ENCODE measurements around the gene FAM83C. TPM values are rescaled to one million over a fixed set of nuclear protein-coding genes. Genes with fewer than 3 reads are reported as not detected.

FAM83C gene
- polyA plus RNA-seq, 1 of the 3 experiments (the other 2 are of a cell fraction): not detected

DNA sequence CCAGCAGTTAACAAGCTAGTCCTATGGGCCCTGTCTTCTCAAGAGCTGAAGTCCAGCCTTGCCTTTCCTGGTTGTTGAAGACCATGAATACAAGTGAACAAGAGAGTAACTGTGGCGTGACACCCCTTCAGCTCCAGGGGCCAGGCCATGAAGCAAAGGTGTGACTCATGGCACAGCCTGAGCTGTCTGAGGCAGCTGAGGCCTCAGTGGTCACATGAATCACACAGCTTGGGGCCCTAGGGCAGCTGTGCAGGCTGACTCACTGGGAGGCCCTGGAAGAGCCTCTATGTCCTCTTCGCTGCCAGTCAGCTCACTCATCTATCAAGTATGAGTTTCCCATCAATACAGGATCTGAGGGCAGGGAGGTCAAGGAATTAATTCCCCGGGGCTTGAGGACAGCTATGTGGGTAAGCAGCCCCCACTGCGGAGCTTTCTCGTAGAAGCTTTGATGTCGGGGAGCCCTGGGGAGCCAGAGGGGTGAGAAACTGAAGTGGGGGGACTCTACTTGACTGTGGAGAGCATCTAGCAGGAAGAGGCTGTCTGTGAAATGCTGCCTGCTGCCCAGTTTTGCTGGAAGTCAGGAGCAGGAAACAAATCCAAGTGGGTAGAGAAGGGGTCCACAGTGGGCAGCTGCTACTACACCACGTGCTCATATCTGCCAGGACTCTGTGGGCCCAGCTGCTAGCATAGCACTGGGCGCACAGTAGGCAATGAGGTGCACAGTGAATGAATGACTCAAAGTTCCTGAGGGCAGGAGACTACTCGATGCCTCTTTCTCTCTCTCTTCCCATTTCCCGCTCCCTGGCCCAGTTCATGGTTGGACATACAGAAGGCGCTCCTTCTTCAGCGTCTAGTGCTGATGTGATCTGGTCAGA is 13.7 kb upstream of the FAM83C start (continued):
- TF ChIP-seq, protein P1, sequence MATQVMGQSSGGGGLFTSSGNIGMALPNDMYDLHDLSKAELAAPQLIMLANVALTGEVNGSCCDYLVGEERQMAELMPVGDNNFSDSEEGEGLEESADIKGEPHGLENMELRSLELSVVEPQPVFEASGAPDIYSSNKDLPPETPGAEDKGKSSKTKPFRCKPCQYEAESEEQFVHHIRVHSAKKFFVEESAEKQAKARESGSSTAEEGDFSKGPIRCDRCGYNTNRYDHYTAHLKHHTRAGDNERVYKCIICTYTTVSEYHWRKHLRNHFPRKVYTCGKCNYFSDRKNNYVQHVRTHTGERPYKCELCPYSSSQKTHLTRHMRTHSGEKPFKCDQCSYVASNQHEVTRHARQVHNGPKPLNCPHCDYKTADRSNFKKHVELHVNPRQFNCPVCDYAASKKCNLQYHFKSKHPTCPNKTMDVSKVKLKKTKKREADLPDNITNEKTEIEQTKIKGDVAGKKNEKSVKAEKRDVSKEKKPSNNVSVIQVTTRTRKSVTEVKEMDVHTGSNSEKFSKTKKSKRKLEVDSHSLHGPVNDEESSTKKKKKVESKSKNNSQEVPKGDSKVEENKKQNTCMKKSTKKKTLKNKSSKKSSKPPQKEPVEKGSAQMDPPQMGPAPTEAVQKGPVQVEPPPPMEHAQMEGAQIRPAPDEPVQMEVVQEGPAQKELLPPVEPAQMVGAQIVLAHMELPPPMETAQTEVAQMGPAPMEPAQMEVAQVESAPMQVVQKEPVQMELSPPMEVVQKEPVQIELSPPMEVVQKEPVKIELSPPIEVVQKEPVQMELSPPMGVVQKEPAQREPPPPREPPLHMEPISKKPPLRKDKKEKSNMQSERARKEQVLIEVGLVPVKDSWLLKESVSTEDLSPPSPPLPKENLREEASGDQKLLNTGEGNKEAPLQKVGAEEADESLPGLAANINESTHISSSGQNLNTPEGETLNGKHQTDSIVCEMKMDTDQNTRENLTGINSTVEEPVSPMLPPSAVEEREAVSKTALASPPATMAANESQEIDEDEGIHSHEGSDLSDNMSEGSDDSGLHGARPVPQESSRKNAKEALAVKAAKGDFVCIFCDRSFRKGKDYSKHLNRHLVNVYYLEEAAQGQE (IDR thresholded peaks at IDR 0.05; ENCODE audit: low read depth, low read length): peak; percentile 67
- TF ChIP-seq CHD2 (IDR thresholded peaks at IDR 0.05; ENCODE audit: low read length, partially characterized antibody) (no peak), GATA2 (CRISPR knock-in tag; IDR thresholded peaks at IDR 0.05) (no peak), RCOR1 (IDR thresholded peaks at IDR 0.05; ENCODE audit: low read length) (no peak), GABPA (IDR thresholded peaks at IDR 0.05; ENCODE audit: low read depth) (peak; percentile 37), YY1 (IDR thresholded peaks at IDR 0.05; ENCODE audit: low read depth) (peak; percentile 60; the same call in 1 of the 2 replicates), RFX5 (IDR thresholded peaks at IDR 0.05; ENCODE audit: low read length) (no peak), MEF2A (IDR thresholded peaks at IDR 0.05; ENCODE audit: borderline replicate concordance, low read depth) (peak; percentile 73; the same call in 1 of the 2 replicates), FOXM1 (IDR thresholded peaks at IDR 0.05; ENCODE audit: low read depth) (peak; percentile 89), RAD21 (IDR thresholded peaks at IDR 0.05; ENCODE audit: low read length) (no peak), TCF12 (IDR thresholded peaks at IDR 0.05) (peak; percentile 98), ELF1 (IDR thresholded peaks at IDR 0.05) (no peak), SIN3A (IDR thresholded peaks at IDR 0.05; ENCODE audit: borderline replicate concordance, low read depth, low read length) (peak; percentile 96), EZH2phosphoT487 (IDR thresholded peaks at IDR 0.05; ENCODE audit: borderline replicate concordance, low read depth) (no peak), TEAD4 (IDR thresholded peaks at IDR 0.05; ENCODE audit: borderline replicate concordance, insufficient read depth) (peak; percentile 96), MXI1 (IDR thresholded peaks at IDR 0.05; ENCODE audit: low read depth, low read length) (no peak), TAF1 (IDR thresholded peaks at IDR 0.05; ENCODE audit: borderline replicate concordance, low read depth, low read length) (peak; percentile 23; the same call in 1 of the 2 replicates), POLR2AphosphoS5 (IDR thresholded peaks at IDR 0.05; ENCODE audit: low read depth, low read length) (peak; percentile 92), NFIC (IDR thresholded peaks at IDR 0.05; ENCODE audit: borderline replicate concordance) (peak; percentile 97), JUND (IDR thresholded peaks at IDR 0.05) (peak; percentile 100)
- TF ChIP-seq, protein P2, sequence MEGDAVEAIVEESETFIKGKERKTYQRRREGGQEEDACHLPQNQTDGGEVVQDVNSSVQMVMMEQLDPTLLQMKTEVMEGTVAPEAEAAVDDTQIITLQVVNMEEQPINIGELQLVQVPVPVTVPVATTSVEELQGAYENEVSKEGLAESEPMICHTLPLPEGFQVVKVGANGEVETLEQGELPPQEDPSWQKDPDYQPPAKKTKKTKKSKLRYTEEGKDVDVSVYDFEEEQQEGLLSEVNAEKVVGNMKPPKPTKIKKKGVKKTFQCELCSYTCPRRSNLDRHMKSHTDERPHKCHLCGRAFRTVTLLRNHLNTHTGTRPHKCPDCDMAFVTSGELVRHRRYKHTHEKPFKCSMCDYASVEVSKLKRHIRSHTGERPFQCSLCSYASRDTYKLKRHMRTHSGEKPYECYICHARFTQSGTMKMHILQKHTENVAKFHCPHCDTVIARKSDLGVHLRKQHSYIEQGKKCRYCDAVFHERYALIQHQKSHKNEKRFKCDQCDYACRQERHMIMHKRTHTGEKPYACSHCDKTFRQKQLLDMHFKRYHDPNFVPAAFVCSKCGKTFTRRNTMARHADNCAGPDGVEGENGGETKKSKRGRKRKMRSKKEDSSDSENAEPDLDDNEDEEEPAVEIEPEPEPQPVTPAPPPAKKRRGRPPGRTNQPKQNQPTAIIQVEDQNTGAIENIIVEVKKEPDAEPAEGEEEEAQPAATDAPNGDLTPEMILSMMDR (IDR thresholded peaks at IDR 0.05): no peak
- TF ChIP-seq, protein P3, sequence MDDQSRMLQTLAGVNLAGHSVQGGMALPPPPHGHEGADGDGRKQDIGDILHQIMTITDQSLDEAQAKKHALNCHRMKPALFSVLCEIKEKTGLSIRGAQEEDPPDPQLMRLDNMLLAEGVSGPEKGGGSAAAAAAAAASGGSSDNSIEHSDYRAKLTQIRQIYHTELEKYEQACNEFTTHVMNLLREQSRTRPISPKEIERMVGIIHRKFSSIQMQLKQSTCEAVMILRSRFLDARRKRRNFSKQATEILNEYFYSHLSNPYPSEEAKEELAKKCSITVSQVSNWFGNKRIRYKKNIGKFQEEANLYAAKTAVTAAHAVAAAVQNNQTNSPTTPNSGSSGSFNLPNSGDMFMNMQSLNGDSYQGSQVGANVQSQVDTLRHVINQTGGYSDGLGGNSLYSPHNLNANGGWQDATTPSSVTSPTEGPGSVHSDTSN (IDR thresholded peaks at IDR 0.05): peak; percentile 98
- TF ChIP-seq, protein P4, sequence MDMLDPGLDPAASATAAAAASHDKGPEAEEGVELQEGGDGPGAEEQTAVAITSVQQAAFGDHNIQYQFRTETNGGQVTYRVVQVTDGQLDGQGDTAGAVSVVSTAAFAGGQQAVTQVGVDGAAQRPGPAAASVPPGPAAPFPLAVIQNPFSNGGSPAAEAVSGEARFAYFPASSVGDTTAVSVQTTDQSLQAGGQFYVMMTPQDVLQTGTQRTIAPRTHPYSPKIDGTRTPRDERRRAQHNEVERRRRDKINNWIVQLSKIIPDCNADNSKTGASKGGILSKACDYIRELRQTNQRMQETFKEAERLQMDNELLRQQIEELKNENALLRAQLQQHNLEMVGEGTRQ (IDR thresholded peaks at IDR 0.05; ENCODE audit: borderline replicate concordance, low read depth, low read length): no peak
- TF ChIP-seq, protein P5, sequence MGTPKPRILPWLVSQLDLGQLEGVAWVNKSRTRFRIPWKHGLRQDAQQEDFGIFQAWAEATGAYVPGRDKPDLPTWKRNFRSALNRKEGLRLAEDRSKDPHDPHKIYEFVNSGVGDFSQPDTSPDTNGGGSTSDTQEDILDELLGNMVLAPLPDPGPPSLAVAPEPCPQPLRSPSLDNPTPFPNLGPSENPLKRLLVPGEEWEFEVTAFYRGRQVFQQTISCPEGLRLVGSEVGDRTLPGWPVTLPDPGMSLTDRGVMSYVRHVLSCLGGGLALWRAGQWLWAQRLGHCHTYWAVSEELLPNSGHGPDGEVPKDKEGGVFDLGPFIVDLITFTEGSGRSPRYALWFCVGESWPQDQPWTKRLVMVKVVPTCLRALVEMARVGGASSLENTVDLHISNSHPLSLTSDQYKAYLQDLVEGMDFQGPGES (IDR thresholded peaks at IDR 0.05; ENCODE audit: low read depth, low read length): no peak

Measured in SK-N-SH (cell line).